NB4 (cell line): ENCODE data around the gene POLQ.

Experiments used
- CTCF ChIP-seq: IDR thresholded peaks from one replicate; pipeline ENCODE4 v1.5.1; 2012; ENCODE audit warnings: low read depth, low read length
- POLR2A ChIP-seq: IDR thresholded peaks from 2 replicates; pipeline ENCODE4 v1.6.1; 2011; ENCODE audit warnings: mild to moderate bottlenecking; ENCODE audit not compliant: insufficient read length; ENCODE audit errors: extremely low read depth

- TF ChIP-seq POLR2A (no peak), CTCF (no peak)
These were observed 64.5 kb downstream of the POLQ start for GRCh38 chr3:121481106-121481880.
